Activated naive CD8-positive, alpha-beta T cell (primary cell): ENCODE results near the gene RFTN1.

Source experiments
- H3K27ac Mint-ChIP-seq: one replicate; pipeline ENCODE4 v1.8.0; 2021; ENCODE audit warnings: mixed read lengths
- H3K27me3 Mint-ChIP-seq: one replicate; pipeline ENCODE4 v1.8.0; 2021; ENCODE audit warnings: mixed read lengths
- H3K36me3 Mint-ChIP-seq: one replicate; pipeline ENCODE4 v1.8.0; 2021; ENCODE audit warnings: mixed read lengths
- H3K4me1 Mint-ChIP-seq: one replicate; pipeline ENCODE4 v1.8.0; 2021; ENCODE audit warnings: low read depth, mixed read lengths
- H3K4me3 Mint-ChIP-seq: one replicate; pipeline ENCODE4 v1.8.0; 2021; ENCODE audit warnings: mild to moderate bottlenecking, mixed read lengths
- H3K9me3 Mint-ChIP-seq: one replicate; pipeline ENCODE4 v1.8.0; 2021; ENCODE audit warnings: low read depth, mixed read lengths

The RFTN1 gene

DNA sequence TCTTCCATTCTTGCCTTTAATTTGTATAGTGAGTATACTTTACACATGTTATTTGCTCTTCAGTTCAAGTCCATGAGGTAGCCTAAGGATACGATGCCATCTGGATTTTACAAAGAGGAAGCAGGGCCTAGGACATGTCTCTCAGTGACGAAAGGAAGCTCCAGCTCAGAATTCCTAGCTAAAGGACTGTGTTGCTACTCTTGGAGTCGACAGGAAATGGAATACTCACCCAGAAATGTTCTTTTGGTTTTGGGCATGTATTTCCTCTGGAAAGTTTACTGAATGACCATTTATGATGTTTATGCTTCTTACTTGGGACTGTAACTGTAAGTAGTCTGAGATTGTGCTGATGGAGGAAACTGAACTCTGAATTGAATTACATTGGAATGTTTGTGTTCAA lies 236.0 kb downstream of the RFTN1 start:
- peaks cover 24% of the 10 kb centered on the region for H3K36me3 Mint-ChIP-seq
- H3K4me1 Mint-ChIP-seq: peaks cover 2% of the 10 kb centered on the region
- no peaks in the 10 kb centered on the region for H3K27me3 Mint-ChIP-seq
- no peak overlapping the region for H3K4me3 Mint-ChIP-seq
- no peaks in the 10 kb centered on the region for H3K9me3 Mint-ChIP-seq
- no peak overlapping the region for H3K27ac Mint-ChIP-seq

DNA sequence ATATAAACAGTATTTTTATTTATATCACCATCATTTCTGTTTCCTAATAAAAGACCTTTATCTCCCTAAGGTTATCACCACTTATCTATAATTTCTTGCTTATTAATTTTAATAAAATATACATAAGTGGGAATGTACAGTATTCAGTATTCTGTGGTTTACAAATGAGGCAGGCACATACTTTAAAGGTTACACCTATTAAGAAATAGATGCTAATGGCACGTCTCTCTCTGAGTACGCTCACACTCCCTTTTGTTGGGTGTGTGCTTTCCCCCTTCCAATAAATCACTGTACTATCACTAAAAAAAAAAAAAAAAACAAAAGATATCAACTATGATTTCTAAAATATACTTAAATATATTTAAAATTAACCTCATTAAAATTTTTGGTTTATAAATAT lies 239.6 kb downstream of the RFTN1 start:
- no peaks in the 10 kb centered on the region for H3K27me3 Mint-ChIP-seq
- H3K4me1 Mint-ChIP-seq: peaks cover 2% of the 10 kb centered on the region
- H3K9me3 Mint-ChIP-seq: no peaks in the 10 kb centered on the region
- H3K27ac Mint-ChIP-seq: no peak overlapping the region
- H3K36me3 Mint-ChIP-seq: peaks cover 24% of the 10 kb centered on the region
- H3K4me3 Mint-ChIP-seq: no peak overlapping the region

DNA sequence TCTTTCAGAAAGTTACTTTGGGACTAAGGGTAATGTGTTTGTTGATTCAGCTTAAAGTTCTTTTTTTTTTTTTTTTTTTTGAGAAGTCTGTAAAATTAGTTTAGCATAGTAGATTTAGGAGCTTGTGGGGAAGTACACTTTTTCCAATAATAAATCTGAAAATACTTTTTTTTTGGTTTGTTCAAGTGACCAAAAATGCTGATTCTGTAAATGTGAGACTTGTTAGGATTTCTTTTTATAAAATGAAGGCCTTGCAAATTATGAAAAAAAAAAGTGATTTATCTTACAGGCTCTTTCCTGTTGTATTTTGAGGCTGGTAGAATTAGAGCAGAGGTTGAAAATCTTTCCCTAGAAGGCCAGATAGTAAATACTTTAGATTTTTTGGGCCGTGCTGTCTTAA lies 240.9 kb downstream of the RFTN1 start:
- Mint-ChIP-seq H3K36me3 (peaks cover 22% of the 10 kb centered on the region), H3K4me1 (peaks cover 10% of the 10 kb centered on the region), H3K9me3 (no peaks in the 10 kb centered on the region), H3K27me3 (no peaks in the 10 kb centered on the region), H3K27ac (no peak overlapping the region), H3K4me3 (no peak overlapping the region)

DNA sequence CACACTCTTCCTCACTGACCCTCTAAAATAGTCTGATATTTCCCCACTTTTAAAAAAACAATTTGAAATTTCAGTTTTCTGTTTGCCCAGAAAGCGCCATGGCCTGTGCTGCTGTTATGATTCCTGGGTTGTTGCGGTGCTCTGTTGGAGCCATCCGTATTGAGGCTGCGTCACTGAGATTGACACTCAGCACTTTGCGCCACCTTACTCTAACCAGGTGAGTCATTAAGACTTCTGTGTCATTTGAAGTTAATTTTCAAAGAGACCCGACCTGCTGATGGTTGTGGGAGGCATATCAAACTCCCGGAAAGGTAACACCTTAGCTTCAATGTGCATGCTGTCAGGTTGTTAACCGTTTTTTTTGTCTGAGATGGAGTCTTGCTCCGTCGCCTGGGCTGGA lies 242.6 kb downstream of the RFTN1 start:
- Mint-ChIP-seq H3K9me3 (no peaks in the 10 kb centered on the region), H3K4me3 (no peak overlapping the region), H3K27ac (no peak overlapping the region), H3K27me3 (no peaks in the 10 kb centered on the region), H3K4me1 (peaks cover 24% of the 10 kb centered on the region), H3K36me3 (peaks cover 17% of the 10 kb centered on the region)

DNA sequence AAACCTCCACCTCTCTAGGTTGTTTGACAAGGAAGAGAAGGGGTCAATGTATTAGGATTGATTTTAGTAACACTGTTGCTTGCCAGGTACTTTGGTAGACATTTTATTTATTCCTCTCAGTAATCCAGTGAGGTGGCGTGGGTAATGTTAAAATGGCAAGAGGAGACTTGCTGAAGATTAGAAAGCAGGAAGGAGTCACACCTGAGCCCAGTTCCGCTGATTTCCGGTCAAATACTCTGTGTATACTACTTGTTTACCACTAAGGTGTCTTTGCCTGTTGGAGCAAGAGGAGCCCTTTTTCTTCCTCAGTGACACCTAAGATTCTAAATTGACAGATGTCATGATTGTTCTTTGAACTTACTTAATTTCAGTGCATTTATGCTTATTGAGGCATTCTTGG lies 246.8 kb downstream of the RFTN1 start:
- H3K27me3 Mint-ChIP-seq: no peaks in the 10 kb centered on the region
- peaks cover 33% of the 10 kb centered on the region for H3K4me1 Mint-ChIP-seq
- peak overlapping the region; percentile 25 for H3K27ac Mint-ChIP-seq
- H3K4me3 Mint-ChIP-seq: peak overlapping the region; percentile 21
- peaks cover 2% of the 10 kb centered on the region for H3K36me3 Mint-ChIP-seq
- H3K9me3 Mint-ChIP-seq: no peaks in the 10 kb centered on the region
